Muscle of arm (tissue), 12 donors: ENCODE measurements around the gene PRKN. TPM values are rescaled to one million over a fixed set of nuclear protein-coding genes. Genes with fewer than 3 reads are reported as not detected.
"Not testable (repeated sequence)": the region's sequence is repeated elsewhere in the genome, so short reads cannot be mapped to it uniquely, and the experiment has no call there.

Source experiments
- DNase-seq: peaks from one replicate; pipeline ENCODE4 v3.0.0-alpha.2; 2013
- polyA plus RNA-seq, 12 donors: library from polyadenylated mRNA; unstranded; fragments of 120-200 nt; gene quantifications; one replicate each; pipeline ENCODE4 v1.2.1, GENCODE V29; 2013; ENCODE audit not compliant: insufficient read length in 12 of 12

PRKN gene
- polyA plus RNA-seq, 12 donors = 2.6 to 5.4 (median 3.9) TPM; not detected in 2

DNA sequence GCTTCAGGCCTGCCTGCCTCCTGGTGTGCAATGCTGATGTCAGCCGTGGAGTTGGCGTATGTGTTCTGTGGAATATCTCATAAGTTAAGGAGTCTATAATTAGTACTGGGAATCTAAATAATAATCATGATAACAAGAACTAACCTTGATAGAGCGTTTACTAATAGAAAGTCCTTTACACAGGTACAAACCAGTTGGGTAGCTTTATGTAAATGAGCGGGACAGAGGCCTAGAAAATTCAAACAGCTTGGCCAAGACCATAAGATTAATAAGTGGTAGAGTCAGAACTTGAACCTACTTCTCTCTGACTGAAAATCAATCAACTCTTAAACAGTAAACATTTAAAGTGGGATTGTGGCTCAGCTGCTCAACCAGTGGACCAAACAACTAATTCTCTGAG, 882.8 kb downstream of the PRKN start:
- no peak for DNase-seq

DNA sequence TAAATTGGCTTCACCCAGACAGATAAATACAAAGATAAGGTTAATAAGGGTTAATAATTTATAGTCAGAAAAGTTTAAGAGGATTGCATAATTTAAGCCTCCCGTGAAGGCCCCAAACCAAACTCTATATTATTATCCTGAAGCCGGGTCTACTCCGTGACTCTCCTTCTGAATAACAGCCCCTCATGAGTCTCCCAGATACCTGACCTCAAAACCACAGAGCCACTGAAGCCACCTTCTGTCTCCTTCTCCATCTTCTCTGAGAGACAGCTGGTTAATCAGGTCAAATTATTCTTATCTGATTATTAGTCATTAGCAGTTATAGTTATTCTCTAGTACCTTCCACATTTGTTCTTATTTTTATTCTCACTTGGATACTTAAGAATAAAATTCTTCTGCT, 884.5 kb downstream of the PRKN start:
- DNase-seq = no peak

DNA sequence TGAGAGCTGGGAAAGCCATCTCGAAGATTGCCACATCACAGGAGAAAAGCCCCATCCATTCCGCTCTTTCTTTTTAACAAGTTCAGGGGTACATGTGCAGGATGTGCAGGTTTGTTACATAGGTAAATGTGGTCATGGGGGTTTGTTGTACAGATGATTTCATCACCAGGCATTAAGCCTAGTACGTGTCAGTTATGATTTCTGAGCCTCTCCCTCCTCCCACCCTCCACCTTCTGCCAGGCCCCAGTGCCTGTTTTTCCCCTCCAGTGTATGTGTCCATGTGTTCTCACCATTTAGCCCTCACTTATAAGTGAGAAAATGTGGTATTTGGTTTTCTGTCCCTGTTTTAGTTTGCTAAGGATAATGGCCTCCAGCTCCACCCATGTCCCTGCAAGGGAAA, 887.2 kb downstream of the PRKN start:
- DNase-seq = no peak

DNA sequence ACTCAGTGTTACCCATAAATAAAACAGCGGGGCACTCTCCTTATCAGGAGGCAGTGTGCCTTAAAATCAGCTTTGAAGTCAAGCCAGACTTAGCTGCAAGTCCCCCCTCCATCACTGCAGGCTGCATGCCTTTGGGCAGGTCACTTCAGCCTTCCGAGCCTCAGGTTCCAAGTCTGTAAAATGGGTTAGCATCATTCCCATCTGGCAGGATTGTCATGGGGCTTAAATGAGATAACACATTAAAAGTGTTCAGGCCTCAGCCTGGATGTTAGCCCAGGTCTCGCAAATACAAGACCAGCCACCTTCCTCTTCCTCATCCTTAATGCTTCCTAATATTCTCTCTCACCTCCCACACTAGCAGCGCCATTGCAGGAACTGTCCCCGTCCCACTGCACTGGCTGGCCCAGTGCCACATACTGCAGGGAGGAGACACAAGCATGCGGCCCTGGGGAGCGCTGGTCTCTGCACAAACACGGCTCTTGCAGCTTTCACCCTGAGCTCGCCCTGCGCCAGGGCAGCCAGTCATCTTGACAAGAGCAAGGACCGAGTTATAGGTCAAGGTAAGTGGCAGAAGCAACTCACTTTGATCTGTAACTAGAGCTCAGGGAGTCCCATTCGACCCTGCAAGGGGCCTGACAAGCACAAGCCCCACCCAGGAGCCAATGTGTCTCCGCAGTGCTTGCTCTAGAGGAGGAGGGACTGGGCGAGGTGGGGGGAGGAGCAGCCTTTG, 889.1 kb downstream of the PRKN start:
- no peak for DNase-seq

DNA sequence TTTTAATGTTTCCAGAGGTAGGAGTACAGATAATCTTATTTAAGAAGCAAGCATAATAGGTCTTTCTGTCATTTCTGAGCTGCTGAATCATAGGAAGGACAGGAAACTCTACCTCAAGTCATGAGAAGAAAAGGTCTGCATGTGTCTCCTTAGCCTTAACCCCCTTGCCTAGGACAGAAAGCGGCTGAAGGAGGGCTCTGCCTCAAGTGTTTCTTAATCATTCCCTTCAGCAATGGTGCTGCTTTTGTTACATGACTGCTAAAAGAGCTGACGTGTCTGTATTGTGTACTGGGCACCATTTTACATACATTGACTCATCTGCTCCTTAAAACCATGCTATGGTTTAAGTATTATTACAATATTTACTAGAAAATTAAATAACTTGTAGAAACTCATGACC, 889.7 kb downstream of the PRKN start:
- DNase-seq = no peak

DNA sequence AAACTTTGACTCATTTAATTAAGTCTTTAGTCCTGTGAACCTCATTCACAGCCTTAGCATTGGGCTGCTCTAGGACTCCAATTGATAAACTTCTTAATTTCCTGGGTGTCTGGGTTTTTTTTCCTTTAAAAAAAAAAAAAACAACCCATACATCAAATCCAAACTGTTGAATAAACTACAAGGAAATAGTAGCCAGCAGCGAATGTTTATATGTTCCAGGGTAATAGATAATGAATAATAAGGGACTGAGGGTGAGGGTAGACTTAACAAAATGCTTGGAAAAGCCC, 890.2 kb downstream of the PRKN start:
- DNase-seq = no peak

DNA sequence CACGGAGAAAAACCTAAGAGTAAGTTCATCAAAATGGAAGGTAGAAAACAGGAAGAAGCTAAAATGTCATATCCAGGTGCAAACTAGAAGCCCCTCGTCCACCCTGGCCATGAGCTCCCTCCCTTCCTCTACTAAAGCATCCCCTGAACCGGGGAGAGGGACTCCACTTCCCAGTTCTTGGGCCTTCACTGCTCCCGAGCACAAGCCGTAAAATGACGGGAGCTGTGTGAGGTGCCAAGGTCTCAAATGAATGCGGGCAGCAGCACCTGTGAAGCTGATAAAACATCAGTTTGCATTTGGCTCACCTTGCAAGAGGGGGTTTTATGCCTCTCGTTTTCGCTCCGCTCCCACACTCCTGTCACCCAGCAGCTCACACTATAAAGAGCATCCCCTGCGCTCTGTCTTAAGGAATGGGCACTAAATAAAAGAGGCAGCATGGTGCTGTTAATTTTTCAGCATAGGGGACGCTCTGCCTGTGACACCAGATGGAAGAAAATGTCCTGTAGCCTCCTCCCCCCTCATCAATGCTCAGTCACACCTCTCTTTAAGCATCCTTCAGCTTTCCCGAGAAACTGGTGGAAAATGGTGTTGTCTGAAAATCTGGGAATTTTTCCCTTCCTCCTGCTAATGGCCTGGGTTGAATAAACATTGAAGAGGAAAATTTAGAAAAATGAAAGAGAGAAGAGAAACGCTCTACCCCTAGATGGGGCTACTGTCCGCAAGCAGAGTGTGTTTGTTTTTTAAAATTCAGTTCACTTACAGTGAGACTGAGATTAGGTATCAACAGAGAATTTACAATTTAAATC, 890.7 kb downstream of the PRKN start:
- peak; percentile 41 for DNase-seq

DNA sequence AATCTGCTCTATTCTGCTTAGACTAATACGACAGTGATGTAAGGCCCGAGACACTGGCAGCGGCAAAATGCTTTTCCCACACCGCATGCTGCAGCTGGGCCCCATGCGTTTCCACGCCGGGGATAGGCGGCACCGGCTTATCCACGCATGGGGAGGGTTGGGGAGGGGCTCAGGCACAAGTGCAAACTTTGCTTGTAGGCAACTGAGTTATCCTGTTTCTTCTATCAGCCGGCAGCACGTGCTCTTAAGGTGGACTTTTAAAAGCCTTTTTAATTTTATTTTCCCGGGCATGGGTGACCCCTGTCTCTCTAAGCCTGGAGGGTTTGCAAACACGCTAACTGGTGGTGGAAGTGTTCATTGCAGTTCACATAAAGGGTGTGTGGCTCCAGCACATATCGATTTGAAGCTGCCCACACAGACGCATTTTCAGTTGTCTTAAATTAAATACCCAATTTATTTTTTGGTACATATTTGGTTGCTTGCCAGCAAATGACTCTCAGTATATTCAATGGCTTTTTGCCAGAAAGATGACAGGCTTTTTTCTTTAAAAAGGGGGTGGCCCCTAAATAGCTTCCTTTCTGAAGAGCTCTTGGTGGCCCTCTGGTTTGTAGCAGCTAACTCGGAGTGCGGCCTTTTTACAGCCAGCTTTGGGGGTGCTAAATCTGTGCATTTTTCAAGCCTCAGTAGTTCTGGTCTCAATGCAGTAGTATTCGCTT, 891.9 kb downstream of the PRKN start:
- DNase-seq = peak; percentile 21

DNA sequence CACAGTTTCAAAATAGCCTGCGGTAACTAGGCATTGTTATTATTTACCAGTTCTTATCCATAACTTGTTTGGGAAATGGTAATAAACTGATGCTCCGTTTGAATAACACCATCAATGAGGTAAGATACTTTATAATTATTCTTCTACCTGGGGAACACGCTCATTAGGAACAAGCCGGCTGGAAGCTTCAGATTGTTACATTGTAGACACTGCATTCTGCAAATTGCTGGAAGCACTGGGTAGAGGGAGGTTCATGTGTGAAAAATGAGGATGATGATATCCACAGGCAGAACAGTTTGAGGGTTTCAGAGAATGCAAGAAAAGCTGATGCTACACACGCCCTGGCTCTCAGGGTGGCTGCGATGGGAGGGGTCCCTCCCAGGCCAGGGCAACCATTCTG, 893.1 kb downstream of the PRKN start:
- DNase-seq = no peak

DNA sequence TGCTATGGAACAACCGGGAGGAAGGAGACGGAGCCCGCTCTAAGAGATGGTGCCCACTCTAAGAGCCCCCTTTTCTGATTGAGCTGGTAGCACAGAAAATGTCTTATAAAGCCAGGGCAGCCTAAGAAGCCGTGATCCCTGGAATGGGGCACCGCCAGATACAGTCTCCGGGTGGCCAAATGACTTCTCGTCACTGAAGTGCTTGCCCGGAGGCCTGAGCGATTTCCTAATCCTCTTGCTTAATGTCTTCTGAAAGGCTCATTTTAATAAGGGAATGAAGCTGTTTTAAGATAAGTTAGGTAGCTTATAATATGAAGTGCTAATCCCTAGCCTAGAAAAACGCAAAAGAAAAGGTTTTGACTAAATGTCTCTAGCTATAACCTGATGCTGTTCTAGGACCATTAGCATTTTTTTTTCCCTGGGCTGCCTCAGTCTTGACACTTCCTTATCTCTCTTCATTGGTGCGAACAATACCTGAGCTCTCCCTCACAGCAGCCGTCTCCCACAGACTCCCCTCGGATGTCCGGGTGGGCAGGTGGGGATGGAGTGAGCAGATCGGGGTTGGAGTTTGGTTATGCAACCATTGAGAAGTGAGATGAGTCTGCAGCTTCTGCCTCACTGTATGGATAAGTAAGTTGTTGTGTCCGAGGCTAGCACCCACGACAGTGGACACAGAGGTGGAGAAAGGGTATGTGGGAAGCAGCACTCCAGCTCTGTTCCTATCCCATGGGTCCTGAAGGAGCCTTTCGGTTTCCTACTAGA, 894.3 kb downstream of the PRKN start:
- DNase-seq = no peak

DNA sequence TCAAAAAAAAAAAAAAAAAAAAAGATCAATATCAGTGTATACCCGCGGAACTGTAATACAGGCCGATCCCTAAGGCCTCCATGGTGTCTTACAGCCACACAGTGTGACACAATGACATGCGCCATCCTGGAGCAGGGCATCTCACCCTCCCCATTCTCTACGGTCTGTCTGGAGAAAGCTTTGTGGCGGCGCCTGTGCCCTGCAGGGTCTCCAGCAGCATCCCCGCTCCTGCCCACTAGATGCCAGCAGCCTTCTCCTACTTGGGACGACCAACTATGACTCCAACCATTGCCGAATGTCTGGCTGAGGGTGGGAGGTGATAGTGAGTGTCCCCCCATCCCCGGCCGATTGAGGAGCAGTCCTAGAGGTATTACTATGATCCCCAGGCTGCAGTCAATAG, 894.9 kb downstream of the PRKN start:
- no peak for DNase-seq

DNA sequence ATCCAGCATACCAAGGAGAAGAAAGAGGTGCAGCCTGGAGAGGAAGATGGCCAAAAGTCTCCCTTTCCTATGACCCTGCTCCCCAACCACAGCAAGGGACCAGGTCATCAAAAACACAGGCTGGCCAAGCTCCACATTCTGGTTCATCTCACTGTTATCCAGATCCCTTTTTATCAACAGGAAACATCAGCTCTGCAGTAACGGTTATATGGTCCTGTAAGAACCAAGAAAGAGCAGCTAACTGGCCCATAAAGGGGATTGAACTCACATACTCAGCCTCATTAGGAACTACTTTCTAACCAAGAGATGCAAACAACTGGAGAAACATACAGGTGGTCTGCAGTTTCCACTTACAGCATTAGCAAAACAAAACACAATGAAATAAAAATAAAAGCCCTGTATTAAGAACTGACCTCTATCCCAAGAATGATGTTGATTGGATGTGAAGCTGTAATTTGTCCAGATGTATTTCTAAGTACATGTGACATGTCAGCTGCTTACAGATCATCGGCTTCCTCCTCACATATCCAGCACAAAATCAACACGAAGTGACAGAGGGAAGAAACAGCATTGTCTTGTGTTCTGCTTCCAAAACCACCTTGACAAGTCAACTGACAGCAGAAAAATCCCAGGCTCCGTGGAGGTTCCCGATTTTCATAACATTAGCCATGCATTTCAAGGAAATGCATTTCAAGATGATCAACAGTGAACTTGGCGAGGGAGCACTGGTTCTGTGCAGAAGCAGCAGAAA, 896.5 kb downstream of the PRKN start:
- no peak for DNase-seq

DNA sequence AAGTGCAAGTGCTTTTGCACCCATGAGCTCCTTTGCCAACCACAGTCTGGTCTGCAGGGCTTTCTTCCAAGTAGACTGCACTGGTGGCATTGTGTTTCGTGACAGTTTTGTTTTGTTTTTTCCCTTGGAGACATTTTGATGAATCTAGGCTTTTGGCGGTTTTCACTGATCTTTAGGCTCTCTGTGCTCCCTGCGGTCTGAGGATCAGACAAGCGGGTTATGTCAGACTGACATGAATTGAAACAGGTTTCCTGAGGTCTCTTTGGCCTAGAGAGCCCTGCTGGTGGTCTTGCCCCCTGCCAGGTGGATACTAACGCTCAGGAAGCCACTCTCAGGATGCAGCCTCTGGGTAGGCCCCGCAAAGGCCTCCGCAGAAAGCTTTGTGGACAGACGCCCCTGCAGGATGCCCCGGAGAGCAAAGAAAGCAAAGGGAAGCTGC, 898.3 kb downstream of the PRKN start:
- no peak for DNase-seq

DNA sequence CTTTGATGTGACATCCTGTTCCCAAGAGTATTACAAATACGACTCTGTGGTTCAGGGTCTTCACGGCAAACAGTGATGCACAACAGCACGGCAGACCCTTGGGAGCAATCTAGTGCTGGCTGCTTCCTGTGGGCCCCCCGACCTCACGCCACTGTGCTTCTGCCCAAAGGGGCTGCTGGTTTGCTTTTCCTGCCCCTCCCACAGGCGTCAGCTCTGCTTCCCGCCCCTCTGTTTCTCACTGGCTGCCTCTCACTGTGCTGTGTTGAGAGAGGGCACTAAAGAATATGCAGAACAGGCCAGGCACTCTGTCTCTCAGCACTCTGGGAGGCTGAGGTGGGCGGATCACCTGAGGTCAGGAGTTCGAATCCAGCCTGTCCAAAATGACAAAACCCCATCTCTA, 899.2 kb downstream of the PRKN start:
- no peak for DNase-seq

DNA sequence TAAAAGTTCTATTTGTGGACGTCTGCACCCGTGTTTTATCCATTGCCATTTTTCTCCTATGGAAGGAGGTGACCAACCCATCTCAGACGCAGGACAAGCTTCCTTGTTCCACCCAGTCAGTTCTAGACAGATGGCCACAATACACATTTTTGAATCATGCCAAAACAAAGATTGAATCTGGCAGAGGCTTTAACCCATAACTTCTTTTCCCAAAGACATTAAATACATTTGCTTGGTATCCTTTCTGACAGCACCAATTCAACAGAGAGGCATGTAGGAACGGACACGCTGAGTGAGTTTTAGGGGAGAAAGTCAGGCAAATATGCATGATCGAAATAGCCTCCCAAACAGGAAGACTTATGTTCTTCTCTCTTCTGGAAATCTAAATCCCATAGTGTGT, 901.1 kb downstream of the PRKN start:
- DNase-seq = no peak

DNA sequence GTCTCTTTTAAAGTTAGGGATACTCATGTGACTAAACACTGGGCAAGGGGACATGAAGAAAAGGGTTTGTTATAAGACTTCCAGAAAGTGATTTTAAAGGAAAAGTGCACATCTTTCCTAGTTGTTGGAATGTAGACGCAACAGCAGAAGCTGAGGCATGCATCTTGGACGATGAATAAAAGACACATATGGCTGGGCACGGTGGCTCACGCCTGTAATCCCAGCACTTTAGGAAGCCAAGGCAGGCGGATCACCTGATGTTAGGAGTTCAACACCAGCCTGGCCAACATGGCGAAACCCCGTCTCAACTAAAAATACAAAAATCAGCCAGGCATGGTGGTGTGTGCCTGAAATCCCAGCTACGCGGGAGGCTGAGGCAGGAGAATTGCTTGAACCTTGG, 905.4 kb downstream of the PRKN start:
- not testable (repeated sequence) for DNase-seq

DNA sequence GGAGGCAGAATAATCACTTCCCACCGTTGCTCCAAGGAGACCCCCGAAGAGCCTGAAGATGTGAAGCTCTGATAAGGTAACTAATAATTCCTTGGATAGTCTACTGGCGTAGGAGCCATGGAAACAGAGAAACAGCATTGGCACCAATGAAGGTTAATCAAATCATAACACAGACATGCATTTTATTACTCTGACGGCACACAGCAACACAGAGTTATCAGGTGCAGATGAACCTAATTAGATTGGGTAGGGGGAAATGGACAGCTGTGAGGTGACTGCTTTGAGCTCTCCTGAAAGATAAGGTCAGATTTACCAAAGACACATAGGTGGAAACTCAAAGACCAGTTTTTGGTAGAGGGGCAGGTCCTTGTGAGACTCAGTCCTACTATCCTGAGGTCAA, 909.7 kb downstream of the PRKN start:
- no peak for DNase-seq

DNA sequence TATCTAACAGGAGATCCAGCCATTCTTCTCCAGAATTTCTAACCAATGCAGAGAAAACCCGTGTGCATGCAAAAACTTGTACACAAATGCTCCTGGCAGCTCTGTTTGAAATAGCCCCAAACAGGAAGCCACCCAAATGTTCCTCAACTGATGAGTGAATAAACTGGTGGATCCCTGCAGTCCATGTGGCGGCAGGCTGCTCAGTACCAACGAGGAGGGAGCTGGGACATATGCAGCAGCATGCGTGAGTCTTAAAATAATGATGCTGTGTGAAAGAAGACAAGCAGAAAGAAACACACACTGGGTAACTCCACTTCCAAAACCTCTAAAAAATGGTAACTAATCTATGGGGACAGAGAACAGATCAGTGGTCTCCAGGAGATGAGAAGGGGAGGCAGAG, 911.6 kb downstream of the PRKN start:
- DNase-seq = no peak

DNA sequence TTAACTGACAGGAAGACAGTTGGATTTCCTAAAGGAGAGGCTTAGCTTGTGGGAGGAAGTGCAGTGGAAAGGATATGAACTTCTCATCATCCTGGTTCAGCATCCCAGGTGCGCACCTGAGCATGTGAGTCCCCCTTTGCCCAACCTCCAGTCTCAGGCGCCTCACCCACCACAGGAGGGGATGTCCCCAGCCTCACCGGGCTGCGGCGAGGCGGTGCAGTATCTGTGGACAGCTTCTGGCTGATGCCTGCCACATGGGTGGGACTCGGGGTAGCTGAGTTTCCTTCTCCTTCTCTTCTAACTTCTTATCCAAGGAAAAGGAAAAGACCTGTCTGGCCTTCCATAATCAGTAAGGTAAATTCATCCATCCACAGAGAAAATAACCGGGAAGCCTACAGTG, 914.4 kb downstream of the PRKN start:
- no peak for DNase-seq

DNA sequence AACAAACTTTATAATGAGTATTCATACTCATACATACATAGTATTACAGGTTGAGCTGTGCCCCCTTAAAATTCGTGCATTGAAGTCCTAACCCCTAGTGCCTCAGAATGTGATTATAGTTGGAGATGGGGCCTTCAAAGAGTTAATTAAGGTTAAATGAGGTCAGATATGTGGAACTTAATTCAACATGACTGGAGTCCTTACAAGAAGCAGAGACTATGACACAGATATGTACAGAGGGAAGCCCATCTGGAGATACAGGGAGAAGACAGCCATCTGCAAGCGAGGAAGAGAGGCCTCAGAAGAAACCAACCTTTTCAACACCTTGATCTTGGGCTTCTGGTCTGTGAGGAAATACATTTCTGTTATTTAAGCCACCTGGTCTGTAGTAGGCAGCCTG, 917.6 kb downstream of the PRKN start:
- no peak for DNase-seq

DNA sequence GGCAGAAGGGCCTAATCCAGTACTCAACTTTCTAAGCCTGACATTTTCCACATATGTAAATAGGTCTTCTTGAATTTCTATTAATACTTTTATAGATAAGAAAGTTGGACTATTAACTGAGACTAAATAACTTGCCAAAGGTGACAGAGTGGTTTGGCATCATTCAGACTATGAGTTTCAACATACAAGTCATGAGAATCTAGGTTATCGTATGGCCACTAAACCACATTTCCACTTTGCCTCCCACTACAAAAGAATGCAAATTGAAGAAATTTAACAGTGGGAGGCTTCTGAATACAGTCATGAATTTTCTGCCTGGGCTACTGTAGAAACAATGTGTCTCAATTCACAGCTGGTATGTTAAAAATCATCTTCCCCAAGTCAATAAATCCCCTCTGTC, 922.7 kb downstream of the PRKN start:
- no peak for DNase-seq

DNA sequence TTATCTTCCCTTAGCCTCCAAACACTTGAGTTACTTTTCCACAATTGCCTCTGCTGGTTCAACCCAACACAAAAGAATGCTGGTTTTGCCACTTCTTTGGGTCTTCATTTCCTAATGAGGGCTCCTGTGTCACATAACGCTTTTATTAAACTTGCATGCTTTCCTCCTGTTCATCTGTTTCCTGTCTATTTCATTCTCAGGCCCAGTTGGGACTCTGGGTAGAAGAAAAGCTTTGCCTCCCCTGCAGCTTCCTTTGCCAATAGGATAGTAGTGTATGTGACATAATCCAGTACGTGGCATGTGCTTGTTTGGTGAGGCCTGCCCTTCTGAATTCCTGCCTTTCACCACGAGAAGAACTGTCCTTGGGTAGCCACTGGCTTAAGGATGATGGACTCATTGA, 924.4 kb downstream of the PRKN start:
- DNase-seq = no peak
